KOPT-K1 (cell line): ENCODE data around the gene NPIPB6.

Experiments
- H3K27ac ChIP-seq: fragments of 200-600 bp; sonication (generic); 2 replicates; pipeline ENCODE4 v1.5.1; 2016; ENCODE audit warnings: antibody characterized with exemption, mild to moderate bottlenecking, low read depth, low read length; ENCODE audit not compliant: poor library complexity, severe bottlenecking
- H3K36me3 ChIP-seq: fragments of 200-600 bp; sonication (generic); 2 replicates; pipeline ENCODE4 v1.5.1; 2017; ENCODE audit warnings: antibody characterized with exemption, mild to moderate bottlenecking, low read length, moderate library complexity; ENCODE audit not compliant: insufficient read depth
- H3K9me3 ChIP-seq: fragments of 200-600 bp; sonication (generic); 2 replicates; pipeline ENCODE4 v1.5.1; 2017; ENCODE audit warnings: antibody characterized with exemption, low read length, mild to moderate bottlenecking; ENCODE audit not compliant: insufficient read depth, poor library complexity, severe bottlenecking

The NPIPB6 gene

GRCh38 chr16:28312327-28312726 lies 51.0 kb downstream of the NPIPB6 start:
- peak overlapping the region; percentile 9 for H3K27ac ChIP-seq
- no peaks in the 10 kb centered on the region for H3K9me3 ChIP-seq
- no peaks in the 10 kb centered on the region for H3K36me3 ChIP-seq

DNA sequence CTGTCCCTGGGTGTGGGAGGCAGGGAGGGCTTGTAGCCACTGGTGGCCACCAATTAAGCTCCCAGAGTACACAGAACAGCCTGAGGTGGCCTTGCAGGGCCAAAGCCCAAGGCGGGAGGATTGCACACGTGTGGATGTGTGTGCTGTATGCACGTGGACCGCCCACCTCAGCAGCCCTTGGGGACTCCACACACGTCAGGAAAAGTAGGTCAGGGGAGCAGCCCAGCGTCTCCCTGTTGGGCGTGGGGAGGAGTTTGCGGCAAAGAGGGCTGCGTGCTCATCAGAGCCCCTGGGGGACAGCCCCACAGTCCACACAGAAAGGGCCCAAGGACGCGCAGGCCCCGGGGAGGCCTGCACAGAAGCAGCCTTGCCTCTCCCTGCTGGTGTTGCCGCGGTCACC lies 51.4 kb downstream of the NPIPB6 start:
- no peaks in the 10 kb centered on the region for H3K36me3 ChIP-seq
- H3K9me3 ChIP-seq: no peaks in the 10 kb centered on the region
- peak overlapping the region; percentile 9 for H3K27ac ChIP-seq

GRCh38 chr16:28311413-28311812 lies 51.9 kb downstream of the NPIPB6 start:
- H3K36me3 ChIP-seq: no peaks in the 10 kb centered on the region
- no peaks in the 10 kb centered on the region for H3K9me3 ChIP-seq
- peak overlapping the region; percentile 88 for H3K27ac ChIP-seq

DNA sequence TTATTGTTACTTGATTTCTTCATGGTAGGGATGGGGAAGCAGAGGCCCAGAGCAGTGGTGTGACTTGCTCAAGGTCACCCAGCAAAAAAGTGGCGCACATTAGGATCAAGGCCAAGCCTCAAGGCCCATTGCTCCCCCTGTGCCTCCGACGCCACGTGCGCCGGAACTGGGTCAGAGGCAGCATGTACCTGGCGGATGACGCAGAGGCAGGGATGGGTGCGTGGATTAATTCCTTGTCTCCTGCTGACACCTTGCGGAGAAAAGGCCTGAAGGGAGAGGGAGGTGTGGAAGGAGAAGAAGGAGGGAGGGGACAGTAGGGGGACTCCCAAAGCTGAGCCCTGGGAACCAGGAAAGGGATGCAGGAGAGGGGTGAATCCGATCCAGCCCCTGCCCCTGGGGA lies 52.5 kb downstream of the NPIPB6 start:
- peak overlapping the region; percentile 88 for H3K27ac ChIP-seq
- no peaks in the 10 kb centered on the region for H3K9me3 ChIP-seq
- H3K36me3 ChIP-seq: no peaks in the 10 kb centered on the region

DNA sequence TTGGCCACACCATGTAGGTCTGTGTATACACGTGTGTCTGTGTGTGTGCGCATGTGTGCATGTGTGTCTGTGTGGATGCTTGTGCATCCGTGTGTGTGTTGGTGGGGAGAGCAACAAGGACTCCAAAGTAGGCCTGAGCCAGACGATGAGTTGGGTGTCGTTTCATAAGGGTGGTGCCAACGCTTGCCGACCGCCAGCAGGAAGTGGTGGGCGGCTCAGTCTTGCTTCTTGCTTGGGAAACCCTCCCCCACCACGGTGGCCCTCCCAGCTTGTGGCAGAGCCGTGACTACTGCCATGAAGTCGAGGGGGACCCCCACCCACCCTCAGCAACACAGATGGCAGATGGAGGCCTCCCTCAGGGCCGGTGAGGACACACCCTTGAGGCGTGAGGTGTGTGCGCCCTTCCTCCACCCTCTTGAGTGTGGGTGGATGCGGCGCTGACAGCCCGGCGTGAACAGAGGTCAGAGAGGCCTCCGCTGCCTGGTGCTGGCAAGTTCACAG lies 53.4 kb downstream of the NPIPB6 start:
- Histone ChIP-seq H3K9me3 (no peaks in the 10 kb centered on the region), H3K27ac (peak overlapping the region; percentile 88), H3K36me3 (no peaks in the 10 kb centered on the region)

DNA sequence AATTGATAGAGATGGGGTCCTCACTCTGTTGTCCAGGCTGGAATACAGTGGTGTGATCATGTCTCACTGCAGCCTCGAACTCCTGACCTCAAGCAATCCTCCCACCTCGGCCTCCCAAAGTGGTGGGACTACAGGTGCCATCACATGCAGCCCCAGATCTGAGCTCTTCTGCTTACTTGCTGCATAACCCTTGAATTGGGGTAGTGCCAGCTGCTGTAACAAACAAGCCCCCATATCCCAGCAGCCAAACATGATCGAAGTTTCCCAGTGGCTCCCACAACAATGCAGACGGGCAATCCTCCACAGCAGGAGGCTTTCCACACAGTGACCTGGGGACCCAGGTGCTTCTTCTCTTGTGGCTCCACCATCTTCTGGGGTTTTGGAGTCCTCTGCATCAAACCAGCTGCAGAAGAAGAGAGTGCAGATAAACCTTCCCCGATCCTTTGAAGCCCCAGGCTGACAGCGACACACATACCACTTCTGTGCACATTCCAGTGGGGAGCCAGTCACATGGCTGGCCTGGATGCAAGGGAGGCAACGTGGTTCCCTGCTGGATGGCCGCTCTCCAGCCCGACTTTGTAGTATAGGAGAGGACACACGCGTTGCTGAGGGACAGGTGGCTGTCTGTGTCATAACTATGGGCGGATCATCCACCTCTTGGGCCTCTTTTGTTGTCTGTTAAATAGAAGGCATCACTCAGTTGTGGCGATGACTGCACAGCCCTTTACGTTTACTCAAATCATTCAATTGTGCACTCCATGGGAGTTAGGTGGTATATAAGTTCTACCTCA lies 54.3 kb downstream of the NPIPB6 start:
- Histone ChIP-seq H3K9me3 (no peaks in the 10 kb centered on the region), H3K27ac (peak overlapping the region; percentile 88), H3K36me3 (0 out of 2 replicates have a peak, but pooled peaks cover 2% of the 10 kb centered on the region)

- H3K27ac ChIP-seq: no peak overlapping the region
- H3K36me3 ChIP-seq: peaks cover 7% of the 10 kb centered on the region; the same call in 1 of the 2 replicates
- H3K9me3 ChIP-seq: no peaks in the 10 kb centered on the region
These were observed 55.4 kb downstream of the NPIPB6 start for GRCh38 chr16:28307936-28308335.

GRCh38 chr16:28304214-28304613 lies 59.1 kb downstream of the NPIPB6 start:
- Histone ChIP-seq H3K36me3 (peaks cover 7% of the 10 kb centered on the region; the same call in 1 of the 2 replicates), H3K27ac (no peak overlapping the region), H3K9me3 (no peaks in the 10 kb centered on the region)

DNA sequence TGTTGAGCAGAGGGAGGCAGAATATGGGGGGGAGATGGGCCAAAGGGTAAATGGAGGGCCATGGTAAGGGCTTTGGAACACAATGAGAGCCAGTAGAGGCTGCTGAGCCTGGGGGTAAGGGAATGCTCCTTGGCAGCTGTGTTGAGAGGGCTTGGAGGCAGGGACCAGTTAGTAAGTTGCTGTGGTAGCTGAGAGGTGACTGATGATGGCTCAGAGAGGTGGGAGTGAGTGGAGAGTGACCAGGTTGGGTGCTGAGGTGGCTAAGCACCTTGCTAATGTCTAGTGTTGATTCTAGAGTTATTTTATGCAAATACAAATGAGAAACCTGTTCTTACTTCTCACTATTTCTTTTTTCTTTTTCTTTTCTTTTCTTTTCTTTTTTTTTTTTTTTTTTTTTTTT lies 60.2 kb downstream of the NPIPB6 start:
- H3K27ac ChIP-seq: no peak overlapping the region
- H3K36me3 ChIP-seq: peaks cover 7% of the 10 kb centered on the region; the same call in 1 of the 2 replicates
- no peaks in the 10 kb centered on the region for H3K9me3 ChIP-seq

DNA sequence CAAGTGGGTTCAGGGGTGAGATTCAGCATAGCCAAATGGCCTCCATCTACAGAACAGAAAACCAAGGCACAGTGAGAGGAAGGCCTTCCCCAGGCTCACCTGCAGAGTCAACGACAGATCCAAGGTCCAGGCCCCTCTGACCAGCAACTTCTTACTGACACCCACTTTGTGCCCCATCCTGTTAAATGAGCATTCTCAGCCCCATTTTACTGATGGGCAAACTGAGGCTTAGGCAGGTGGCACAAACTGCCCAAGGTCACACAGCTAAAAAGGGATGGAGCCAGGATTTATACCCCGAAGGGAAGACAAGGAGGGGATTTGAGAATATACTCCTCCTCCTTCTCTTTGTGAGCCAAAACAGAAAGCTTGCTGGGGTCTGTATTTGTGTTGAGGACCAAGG lies 61.7 kb downstream of the NPIPB6 start:
- H3K36me3 ChIP-seq: peaks cover 7% of the 10 kb centered on the region; the same call in 1 of the 2 replicates

GRCh38 chr16:28301154-28301553 lies 62.2 kb downstream of the NPIPB6 start:
- Histone ChIP-seq H3K27ac (no peak overlapping the region), H3K9me3 (no peaks in the 10 kb centered on the region), H3K36me3 (peaks cover 7% of the 10 kb centered on the region; the same call in 1 of the 2 replicates)

More for the DNA sequence above, 61.7 kb downstream of the NPIPB6 start:
- Histone ChIP-seq H3K27ac (no peak overlapping the region), H3K9me3 (no peaks in the 10 kb centered on the region)

- Histone ChIP-seq H3K36me3 (peaks cover 7% of the 10 kb centered on the region; the same call in 1 of the 2 replicates), H3K9me3 (no peaks in the 10 kb centered on the region), H3K27ac (no peak overlapping the region)
These were observed 63.0 kb downstream of the NPIPB6 start for GRCh38 chr16:28300327-28300726.

- Histone ChIP-seq H3K36me3 (peaks cover 4% of the 10 kb centered on the region; the same call in 1 of the 2 replicates), H3K27ac (no peak overlapping the region), H3K9me3 (no peaks in the 10 kb centered on the region)
These were observed 64.8 kb downstream of the NPIPB6 start for GRCh38 chr16:28298511-28298878.

DNA sequence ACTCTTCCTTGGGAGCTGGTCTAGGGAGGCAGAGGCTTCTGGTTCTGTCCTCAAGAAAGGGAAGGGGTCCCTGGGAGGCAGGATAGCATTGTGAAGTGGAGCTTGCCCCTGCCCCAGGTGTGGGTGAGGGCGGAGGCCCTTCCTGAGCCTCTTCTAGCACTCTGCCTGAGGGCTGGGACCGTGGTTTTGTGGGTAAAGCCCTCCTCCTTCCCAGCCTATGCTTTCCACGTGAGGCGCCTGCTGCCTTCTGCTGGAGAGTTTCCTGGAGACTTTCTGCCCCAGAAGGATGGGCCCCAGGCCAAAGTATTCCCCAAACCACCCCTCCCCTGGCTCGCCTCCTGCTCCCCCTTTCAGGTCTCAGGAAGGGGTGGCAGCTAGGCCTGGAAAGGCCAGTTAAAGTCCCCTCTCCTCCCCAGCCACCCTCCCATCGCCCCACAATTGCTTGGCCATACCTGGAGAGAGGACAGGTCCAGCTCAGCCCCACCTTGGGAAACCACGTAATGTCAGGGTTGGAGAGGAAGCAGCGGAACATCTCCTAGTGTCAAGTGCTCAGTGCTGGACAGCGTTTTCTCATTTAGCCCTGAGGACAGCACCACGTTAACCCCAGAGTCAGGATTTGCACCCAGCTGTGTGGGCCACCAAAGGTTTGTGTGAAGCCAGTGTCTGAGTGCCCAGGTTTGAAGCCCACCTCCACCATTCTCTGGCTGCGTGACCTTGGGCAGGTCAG lies 65.4 kb downstream of the NPIPB6 start:
- Histone ChIP-seq H3K36me3 (peaks cover 4% of the 10 kb centered on the region; the same call in 1 of the 2 replicates), H3K27ac (peak overlapping the region; percentile 27), H3K9me3 (no peaks in the 10 kb centered on the region)

DNA sequence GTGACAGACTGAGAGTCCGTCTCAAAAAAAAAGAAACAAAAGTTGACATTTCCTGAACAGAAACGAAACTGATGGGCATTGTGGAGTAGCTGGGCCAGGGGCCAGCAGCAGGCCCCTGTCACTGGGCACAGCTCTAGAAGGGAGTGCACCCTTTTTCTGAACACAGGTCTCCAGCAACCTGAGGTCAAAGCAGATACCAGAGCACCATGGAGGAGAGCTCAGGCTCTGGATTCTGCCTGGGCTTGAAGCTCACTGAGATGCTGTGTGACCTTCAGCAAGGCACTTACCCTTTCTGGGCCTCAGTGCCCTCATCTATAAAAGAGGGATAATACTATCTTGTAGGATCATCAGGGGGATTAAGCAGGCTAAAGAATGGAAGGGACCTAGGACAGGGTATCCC lies 66.0 kb downstream of the NPIPB6 start:
- Histone ChIP-seq H3K27ac (peak overlapping the region; percentile 27), H3K36me3 (peaks cover 4% of the 10 kb centered on the region; the same call in 1 of the 2 replicates), H3K9me3 (no peaks in the 10 kb centered on the region)
